OCI-LY1 (cell line): ENCODE measurements around the gene PECR.

ENCODE experiments used
- H2AFZ ChIP-seq: fragments of 200-600 bp; sonication (generic), shearing (Covaris generic); 2 replicates; pipeline ENCODE4 v1.6.0; 2014; ENCODE audit warnings: antibody characterized with exemption, mild to moderate bottlenecking, low read length
- H3F3A ChIP-seq: fragments of 200-600 bp; sonication (generic), shearing (Covaris generic); 2 replicates; pipeline ENCODE4 v1.6.0; 2014; ENCODE audit warnings: mild to moderate bottlenecking, antibody characterized with exemption, low read length, moderate library complexity; ENCODE audit not compliant: insufficient read depth
- H3K27ac ChIP-seq: fragments of 200-600 bp; sonication (generic); 2 replicates; pipeline ENCODE4 v1.5.1; 2014; ENCODE audit warnings: low read length, mixed run types, mild to moderate bottlenecking, low read depth; ENCODE audit not compliant: poor library complexity, severe bottlenecking
- H3K27me3 ChIP-seq: fragments of 200-600 bp; sonication (generic); 2 replicates; pipeline ENCODE4 v1.6.0; 2014; ENCODE audit warnings: antibody characterized with exemption, mild to moderate bottlenecking, low read length, moderate library complexity; ENCODE audit not compliant: insufficient read depth
- H3K36me3 ChIP-seq: fragments of 200-600 bp; sonication (generic); 2 replicates; pipeline ENCODE4 v1.6.1; 2014; ENCODE audit warnings: mild to moderate bottlenecking, antibody characterized with exemption, low read length, moderate library complexity, mixed read lengths; ENCODE audit not compliant: insufficient read depth
- H3K4me1 ChIP-seq: fragments of 200-600 bp; sonication (generic); 2 replicates; pipeline ENCODE4 v1.5.1; 2014; ENCODE audit warnings: mild to moderate bottlenecking, low read length, moderate library complexity; ENCODE audit not compliant: insufficient read depth, severe bottlenecking
- H3K4me2 ChIP-seq: fragments of 200-600 bp; sonication (generic), shearing (Covaris generic); 2 replicates; pipeline ENCODE4 v1.6.1; 2014; ENCODE audit warnings: low read length
- H3K4me3 ChIP-seq: fragments of 200-600 bp; sonication (generic); 2 replicates; pipeline ENCODE4 v1.5.1; 2014; ENCODE audit warnings: low read length, low read depth, mild to moderate bottlenecking, mixed read lengths; ENCODE audit not compliant: poor library complexity, severe bottlenecking
- H3K79me2 ChIP-seq: fragments of 200-600 bp; shearing (Covaris generic); 2 replicates; pipeline ENCODE4 v1.6.1; 2016; ENCODE audit warnings: mixed run types, low read length, mixed read lengths; ENCODE audit not compliant: insufficient read depth
- H3K9ac ChIP-seq: fragments of 200-600 bp; sonication (generic), shearing (Covaris generic); 2 replicates; pipeline ENCODE4 v1.6.1; 2014; ENCODE audit warnings: mild to moderate bottlenecking, low read length, mixed read lengths
- H3K9me2 ChIP-seq: fragments of 200-600 bp; sonication (generic), shearing (Covaris generic); 2 replicates; pipeline ENCODE4 v1.6.1; 2014; ENCODE audit warnings: low read depth, mild to moderate bottlenecking, low read length, mixed read lengths
- H3K9me3 ChIP-seq: fragments of 200-600 bp; shearing (Covaris generic); 2 replicates; pipeline ENCODE4 v1.6.1; 2014; ENCODE audit warnings: low read length, mixed read lengths
- H4K20me1 ChIP-seq: fragments of 200-600 bp; sonication (generic), shearing (Covaris generic); 2 replicates; pipeline ENCODE4 v1.6.0; 2016; ENCODE audit warnings: mild to moderate bottlenecking, low read length; ENCODE audit not compliant: insufficient read depth
- EZH2 ChIP-seq: fragments of 200-600 bp; sonication (generic), shearing (Covaris generic); IDR thresholded peaks from 2 replicates; pipeline ENCODE4 v1.8.0; 2017; ENCODE audit warnings: borderline replicate concordance, mixed run types, mild to moderate bottlenecking, antibody characterized with exemption, low read length, moderate library complexity, mixed read lengths
- TF ChIP-seq, protein P1 (sequence below): fragments of 200-600 bp; sonication (generic), shearing (Covaris generic); IDR thresholded peaks from 2 replicates; pipeline ENCODE4 v1.5.1; 2017; ENCODE audit warnings: mild to moderate bottlenecking, antibody characterized with exemption, low read length, moderate library complexity, mixed read lengths

The PECR gene

DNA sequence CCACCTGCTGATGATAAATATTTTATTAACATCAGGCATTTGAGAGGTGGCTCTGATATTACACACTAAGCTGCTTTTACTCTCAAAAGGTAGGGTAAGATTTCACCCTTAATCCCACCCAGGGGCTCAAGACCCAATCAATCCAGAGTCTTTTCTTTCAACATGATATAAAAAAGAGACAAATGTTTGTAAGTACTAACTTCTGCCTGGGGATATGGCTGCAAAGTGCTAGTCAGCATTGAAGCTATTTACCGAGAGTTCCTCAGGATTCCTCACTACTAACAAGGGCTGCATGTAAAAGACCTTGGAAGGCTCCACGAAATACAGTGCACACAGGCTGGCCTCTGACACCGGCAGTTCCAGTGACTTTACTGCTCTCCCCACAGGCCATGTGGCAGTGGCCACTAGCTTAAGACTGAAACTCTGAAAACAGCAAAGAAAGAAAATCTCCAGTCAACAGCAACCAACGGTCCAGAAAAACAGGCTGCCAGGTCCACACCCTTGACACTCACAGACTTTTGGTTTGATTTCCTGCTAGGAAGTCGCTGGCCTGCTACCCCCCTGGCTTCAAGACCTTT is 79.4 kb downstream of the PECR start:
- H4K20me1 ChIP-seq, result no peaks in the 10 kb centered on the region
- H3K4me1 ChIP-seq, result no peaks in the 10 kb centered on the region
- no peak overlapping the region for H2AFZ ChIP-seq
- no peak overlapping the region for H3K27ac ChIP-seq
- no peaks in the 10 kb centered on the region for H3K79me2 ChIP-seq
- no peaks in the 10 kb centered on the region for H3K36me3 ChIP-seq
- no peaks in the 10 kb centered on the region for H3K9me3 ChIP-seq
- H3K4me2 ChIP-seq, result no peak overlapping the region
- H3K9ac ChIP-seq, result no peak overlapping the region
- H3K9me2 ChIP-seq, result no peaks in the 10 kb centered on the region
- no peaks in the 10 kb centered on the region for H3K27me3 ChIP-seq
- no peak overlapping the region for H3K4me3 ChIP-seq
- TF ChIP-seq EZH2, result no peak
- TF ChIP-seq, protein P1, sequence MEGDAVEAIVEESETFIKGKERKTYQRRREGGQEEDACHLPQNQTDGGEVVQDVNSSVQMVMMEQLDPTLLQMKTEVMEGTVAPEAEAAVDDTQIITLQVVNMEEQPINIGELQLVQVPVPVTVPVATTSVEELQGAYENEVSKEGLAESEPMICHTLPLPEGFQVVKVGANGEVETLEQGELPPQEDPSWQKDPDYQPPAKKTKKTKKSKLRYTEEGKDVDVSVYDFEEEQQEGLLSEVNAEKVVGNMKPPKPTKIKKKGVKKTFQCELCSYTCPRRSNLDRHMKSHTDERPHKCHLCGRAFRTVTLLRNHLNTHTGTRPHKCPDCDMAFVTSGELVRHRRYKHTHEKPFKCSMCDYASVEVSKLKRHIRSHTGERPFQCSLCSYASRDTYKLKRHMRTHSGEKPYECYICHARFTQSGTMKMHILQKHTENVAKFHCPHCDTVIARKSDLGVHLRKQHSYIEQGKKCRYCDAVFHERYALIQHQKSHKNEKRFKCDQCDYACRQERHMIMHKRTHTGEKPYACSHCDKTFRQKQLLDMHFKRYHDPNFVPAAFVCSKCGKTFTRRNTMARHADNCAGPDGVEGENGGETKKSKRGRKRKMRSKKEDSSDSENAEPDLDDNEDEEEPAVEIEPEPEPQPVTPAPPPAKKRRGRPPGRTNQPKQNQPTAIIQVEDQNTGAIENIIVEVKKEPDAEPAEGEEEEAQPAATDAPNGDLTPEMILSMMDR, result no peak
- no peaks in the 10 kb centered on the region for H3F3A ChIP-seq

DNA sequence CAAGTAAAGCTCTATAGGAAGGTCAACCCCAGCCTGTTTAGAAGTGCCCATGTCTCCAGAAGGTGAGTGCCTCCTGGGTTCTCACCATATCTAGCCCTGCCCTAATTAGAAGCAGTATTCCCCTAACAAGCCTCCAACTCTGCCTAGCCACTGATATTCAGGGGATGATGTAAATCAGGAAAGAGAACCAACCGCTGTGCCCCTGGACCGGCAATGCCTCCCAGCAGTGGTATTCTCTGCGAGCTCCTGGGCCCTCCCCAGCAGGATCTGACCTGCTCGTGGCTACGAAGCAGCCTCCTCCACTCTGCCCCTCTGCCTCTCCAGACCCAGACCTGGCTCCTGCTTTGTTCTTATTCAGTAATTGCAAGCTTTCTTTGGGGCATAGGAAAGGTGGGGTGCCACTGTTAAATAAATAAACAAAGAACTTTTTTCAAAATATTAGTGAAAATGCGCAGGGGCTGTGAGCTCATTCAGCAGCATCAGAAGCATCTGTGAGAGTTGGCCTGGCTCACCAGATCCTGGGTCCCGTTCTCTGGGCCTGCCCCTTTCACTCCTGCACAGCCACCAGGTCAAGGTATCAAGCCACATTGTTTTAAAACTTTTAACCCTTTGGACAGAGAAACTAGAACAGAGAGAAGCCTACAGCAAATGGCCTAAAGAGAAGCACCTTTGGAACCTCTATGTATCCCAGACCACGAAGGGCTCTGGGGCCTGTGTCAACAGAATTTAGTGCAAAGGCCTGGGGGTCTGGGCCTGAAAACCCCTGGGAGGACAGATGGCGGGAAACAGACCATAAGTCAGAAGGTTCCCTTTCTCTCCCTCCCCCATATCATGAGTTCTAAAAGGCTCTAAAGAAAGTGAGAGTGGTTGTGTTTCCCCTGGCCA is 80.2 kb downstream of the PECR start:
- Histone ChIP-seq H3K36me3 (no peaks in the 10 kb centered on the region), H3K4me3 (no peak overlapping the region), H3K27ac (no peak overlapping the region), H3K9me3 (no peaks in the 10 kb centered on the region), H3K9ac (no peak overlapping the region), H3K9me2 (no peaks in the 10 kb centered on the region), H3K4me2 (no peak overlapping the region), H3K4me1 (no peaks in the 10 kb centered on the region), H3K27me3 (no peaks in the 10 kb centered on the region), H2AFZ (no peak overlapping the region), H3F3A (no peaks in the 10 kb centered on the region), H4K20me1 (no peaks in the 10 kb centered on the region), H3K79me2 (no peaks in the 10 kb centered on the region)
- TF ChIP-seq EZH2, result no peak
- TF ChIP-seq, protein P1, result no peak

DNA sequence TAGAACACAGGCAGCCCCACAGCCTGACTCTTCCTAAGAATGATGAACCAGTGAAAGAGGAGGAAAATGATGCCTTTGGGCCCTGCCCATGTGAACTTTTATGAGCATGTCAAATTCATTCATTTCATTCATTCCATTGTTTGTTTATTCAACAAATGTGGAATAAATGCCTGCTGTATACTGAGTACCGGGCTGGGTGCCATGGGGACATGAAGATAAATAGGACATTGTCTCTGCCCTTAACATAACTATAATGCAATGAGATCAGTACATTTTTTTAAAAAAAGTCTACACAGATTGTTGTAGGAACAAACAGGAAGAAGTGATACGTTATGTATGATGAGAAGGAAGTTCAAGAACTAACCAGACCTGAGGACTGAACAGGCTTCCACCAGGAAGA is 83.0 kb downstream of the PECR start:
- H3F3A ChIP-seq, result no peaks in the 10 kb centered on the region

More for the DNA sequence above, 83.0 kb downstream of the PECR start:
- no peaks in the 10 kb centered on the region for H4K20me1 ChIP-seq
- H3K9ac ChIP-seq, result no peak overlapping the region
- no peaks in the 10 kb centered on the region for H3K27me3 ChIP-seq
- H3K4me2 ChIP-seq, result no peak overlapping the region
- H2AFZ ChIP-seq, result no peak overlapping the region
- no peaks in the 10 kb centered on the region for H3K4me1 ChIP-seq
- H3K79me2 ChIP-seq, result no peaks in the 10 kb centered on the region
- TF ChIP-seq, protein P1, result no peak
- no peak for TF ChIP-seq EZH2
- no peaks in the 10 kb centered on the region for H3K9me2 ChIP-seq
- H3K4me3 ChIP-seq, result no peak overlapping the region
- H3K27ac ChIP-seq, result no peak overlapping the region
- H3K36me3 ChIP-seq, result no peaks in the 10 kb centered on the region
- no peaks in the 10 kb centered on the region for H3K9me3 ChIP-seq
